SJSA1 (cell line): Measurements from ENCODE around the gene CHD1L. TPM values are rescaled to one million over a fixed set of nuclear protein-coding genes. Genes with fewer than 3 reads are reported as not detected.
"Not testable (repeated sequence)": the region's sequence is repeated elsewhere in the genome, so short reads cannot be mapped to it uniquely, and the experiment has no call there.

Experiments used
- DNase-seq, 2 experiments: peaks; one replicate each; pipeline ENCODE4 v3.0.0-alpha.2; 2015 to 2020; ENCODE audit warnings: low spot score in 2 of 2, low read depth in 1 of 2
- H3K27ac ChIP-seq: fragments of 250-450 bp; sonication (Bioruptor Pico); 2 replicates; pipeline ENCODE4 v1.5.1; 2020; ENCODE audit warnings: mild to moderate bottlenecking, moderate library complexity
- H3K27me3 ChIP-seq: fragments of 250-450 bp; sonication (Bioruptor Pico); replicated peaks from 2 replicates; pipeline ENCODE4 v1.5.1; 2020; ENCODE audit warnings: mild to moderate bottlenecking, moderate library complexity
- H3K36me3 ChIP-seq: fragments of 250-450 bp; sonication (Bioruptor Pico); 2 replicates; pipeline ENCODE4 v1.5.1; 2020; ENCODE audit warnings: mild to moderate bottlenecking
- H3K4me1 ChIP-seq: fragments of 250-450 bp; sonication (Bioruptor Pico); replicated peaks from 2 replicates; pipeline ENCODE4 v1.6.1; 2021; ENCODE audit warnings: mild to moderate bottlenecking
- H3K4me3 ChIP-seq: fragments of 250-450 bp; sonication (Bioruptor Pico); 2 replicates; pipeline ENCODE4 v1.5.1; 2020; ENCODE audit warnings: mild to moderate bottlenecking
- H3K9me3 ChIP-seq: fragments of 250-450 bp; sonication (Bioruptor Pico); replicated peaks from 2 replicates; pipeline ENCODE4 v1.5.1; 2020; ENCODE audit warnings: mild to moderate bottlenecking
- total RNA-seq: library from RNA; depleted of rRNA; stranded (reverse); fragments of >200 nt; shearing (Covaris generic); gene quantifications from 2 replicates; pipeline ENCODE4 v1.2.3, GENCODE V29; 2014; rRNA removed

Gene CHD1L
- 43.4 and 52.5 TPM in 2 replicates for total RNA-seq

- H3K27ac ChIP-seq: peak within 1 kb of the TSS; percentile 77
- H3K4me1 ChIP-seq: peaks cover 11% of the 10 kb centered on the region
- no peaks in the 10 kb centered on the region for H3K9me3 ChIP-seq
- H3K4me3 ChIP-seq: peak within 1 kb of the TSS; percentile 95
- H3K27me3 ChIP-seq: no peaks in the 10 kb centered on the region
- H3K36me3 ChIP-seq: peaks cover 3% of the 10 kb centered on the region
- peak; percentile 93 to 96 for DNase-seq
These were observed at the start of gene CHD1L for GRCh38 chr1:147242449-147243227. CHD1L (plus strand) TSS chr1:147242684; CDS start chr1:147242704, 20 bp downstream.

DNA sequence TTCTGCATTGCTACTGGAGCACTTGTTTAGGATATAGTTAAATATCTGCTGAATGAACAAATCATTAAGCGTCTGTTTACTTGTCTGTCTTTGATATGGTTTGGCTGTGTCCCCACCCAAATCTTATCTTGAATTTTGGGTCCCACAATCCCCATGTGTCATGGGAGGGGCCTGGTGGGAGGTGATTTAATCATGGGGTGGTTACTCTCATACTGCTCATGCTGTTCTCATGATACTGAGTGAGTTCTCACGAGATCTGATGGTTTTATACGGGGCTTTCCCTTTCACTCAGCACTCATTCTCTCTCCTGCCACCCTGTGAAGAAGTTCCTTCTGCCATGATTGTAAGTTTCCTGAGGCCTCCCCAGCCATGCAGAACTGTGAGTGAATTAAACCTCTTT, 45.2 kb upstream of the CHD1L start:
- not testable (repeated sequence) for H3K9me3 ChIP-seq, H3K4me1 ChIP-seq, H3K27ac ChIP-seq, H3K27me3 ChIP-seq, DNase-seq, H3K36me3 ChIP-seq, H3K4me3 ChIP-seq

GRCh38 chr1:147201276-147201675, 41.2 kb upstream of the CHD1L start:
- Histone ChIP-seq H3K27ac (no peak overlapping the region), H3K9me3 (no peaks in the 10 kb centered on the region), H3K4me3 (no peak overlapping the region), H3K36me3 (no peaks in the 10 kb centered on the region), H3K27me3 (no peaks in the 10 kb centered on the region), H3K4me1 (peaks cover 6% of the 10 kb centered on the region; the same call in 1 of the 2 replicates)
- no peak for DNase-seq

DNA sequence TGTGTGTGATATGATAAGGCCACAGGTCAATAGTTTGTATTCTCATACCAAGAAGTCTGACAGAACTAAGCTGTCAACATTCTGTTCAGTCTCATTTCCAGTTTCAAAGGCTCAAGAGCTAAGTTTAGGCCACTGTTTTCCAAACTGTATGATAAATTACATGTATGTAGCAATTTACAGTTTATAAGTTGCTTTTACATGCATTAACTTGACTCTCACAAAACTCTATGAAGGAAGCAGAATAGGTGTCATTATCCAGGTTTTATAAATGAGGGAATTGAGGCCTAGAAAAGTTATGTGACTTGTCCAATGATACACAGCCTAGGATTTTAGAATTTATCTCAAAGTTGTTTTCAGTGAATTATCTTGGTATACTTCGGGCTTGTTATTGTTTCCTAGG, 40.7 kb upstream of the CHD1L start:
- H3K27ac ChIP-seq: no peak overlapping the region
- DNase-seq: no peak

GRCh38 chr1:147202576-147202975, 39.9 kb upstream of the CHD1L start:
- Histone ChIP-seq H3K4me3 (no peak overlapping the region), H3K4me1 (peaks cover 6% of the 10 kb centered on the region; the same call in 1 of the 2 replicates), H3K27me3 (no peaks in the 10 kb centered on the region), H3K36me3 (no peaks in the 10 kb centered on the region), H3K27ac (no peak overlapping the region), H3K9me3 (no peaks in the 10 kb centered on the region)
- DNase-seq: peak in 1 of 2 experiments; percentile 7

More for the DNA sequence above, 40.7 kb upstream of the CHD1L start:
- Histone ChIP-seq H3K36me3 (no peaks in the 10 kb centered on the region), H3K9me3 (no peaks in the 10 kb centered on the region), H3K27me3 (no peaks in the 10 kb centered on the region), H3K4me3 (no peak overlapping the region), H3K4me1 (peaks cover 6% of the 10 kb centered on the region; the same call in 1 of the 2 replicates)

- Histone ChIP-seq H3K27me3 (no peaks in the 10 kb centered on the region), H3K4me3 (no peak overlapping the region), H3K27ac (no peak overlapping the region), H3K4me1 (peaks cover 6% of the 10 kb centered on the region; the same call in 1 of the 2 replicates), H3K36me3 (no peaks in the 10 kb centered on the region), H3K9me3 (no peaks in the 10 kb centered on the region)
- DNase-seq: no peak
These were observed 38.4 kb upstream of the CHD1L start for GRCh38 chr1:147204080-147204479.

DNA sequence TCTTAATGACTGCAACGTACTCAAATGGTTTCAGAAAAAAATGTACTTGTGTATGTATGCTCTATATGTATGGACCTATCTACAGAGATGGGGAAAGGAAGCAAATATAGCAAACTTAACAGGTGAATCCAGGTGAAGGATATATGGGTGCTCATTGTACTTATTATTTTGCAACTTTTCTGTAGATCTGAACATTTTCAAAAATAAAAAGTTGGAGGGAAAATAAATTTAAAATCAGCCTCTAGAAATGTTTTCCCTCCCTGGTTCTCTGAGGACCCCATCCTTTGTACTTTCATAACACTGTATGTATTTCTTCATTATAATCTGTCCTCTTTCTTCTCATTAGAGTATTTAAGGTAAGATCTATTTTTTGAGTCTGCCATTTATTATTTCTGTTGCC, 35.3 kb upstream of the CHD1L start:
- no peak overlapping the region for H3K27ac ChIP-seq
- no peaks in the 10 kb centered on the region for H3K36me3 ChIP-seq
- DNase-seq: no peak
- peaks cover 6% of the 10 kb centered on the region; the same call in 1 of the 2 replicates for H3K4me1 ChIP-seq
- no peaks in the 10 kb centered on the region for H3K9me3 ChIP-seq
- no peaks in the 10 kb centered on the region for H3K27me3 ChIP-seq
- H3K4me3 ChIP-seq: no peak overlapping the region

- Histone ChIP-seq H3K36me3 (no peaks in the 10 kb centered on the region), H3K27me3 (no peaks in the 10 kb centered on the region), H3K4me3 (no peak overlapping the region), H3K4me1 (no peaks in the 10 kb centered on the region), H3K9me3 (no peaks in the 10 kb centered on the region), H3K27ac (no peak overlapping the region)
- DNase-seq: no peak
These were observed 33.9 kb upstream of the CHD1L start for GRCh38 chr1:147208619-147209018.

- Histone ChIP-seq H3K4me3 (no peak overlapping the region), H3K27ac (no peak overlapping the region), H3K9me3 (no peaks in the 10 kb centered on the region), H3K27me3 (no peaks in the 10 kb centered on the region), H3K36me3 (no peaks in the 10 kb centered on the region), H3K4me1 (no peaks in the 10 kb centered on the region)
- no peak for DNase-seq
These were observed 32.4 kb upstream of the CHD1L start for GRCh38 chr1:147209825-147210821.

DNA sequence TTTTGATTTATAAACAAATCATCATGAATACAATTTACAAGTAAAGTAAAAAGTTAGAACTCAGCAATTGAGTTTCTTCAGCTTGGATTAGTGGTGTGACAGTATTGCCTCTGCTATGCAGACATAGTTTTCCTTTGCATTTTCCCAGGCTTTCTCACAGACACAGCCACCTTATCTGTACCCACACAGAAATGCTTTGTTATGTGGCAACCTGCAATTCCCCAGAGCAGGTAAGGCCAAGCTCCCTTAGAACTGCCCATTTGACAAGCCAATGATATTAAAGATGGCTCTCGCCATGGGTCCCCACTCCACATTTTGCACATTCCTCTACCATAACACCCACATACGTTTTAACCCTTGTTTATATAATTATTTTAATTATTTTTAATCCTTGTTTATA, 31.5 kb upstream of the CHD1L start:
- no peak overlapping the region for H3K27ac ChIP-seq
- no peaks in the 10 kb centered on the region for H3K4me1 ChIP-seq
- H3K4me3 ChIP-seq: no peak overlapping the region
- no peaks in the 10 kb centered on the region for H3K9me3 ChIP-seq
- no peaks in the 10 kb centered on the region for H3K36me3 ChIP-seq
- DNase-seq: no peak
- no peaks in the 10 kb centered on the region; the same call in 1 of the 2 replicates for H3K27me3 ChIP-seq

- no peak for DNase-seq
- no peaks in the 10 kb centered on the region; the same call in 1 of the 2 replicates for H3K27me3 ChIP-seq
- no peak overlapping the region for H3K4me3 ChIP-seq
- H3K9me3 ChIP-seq: no peaks in the 10 kb centered on the region
- no peaks in the 10 kb centered on the region for H3K4me1 ChIP-seq
- no peaks in the 10 kb centered on the region for H3K36me3 ChIP-seq
- H3K27ac ChIP-seq: no peak overlapping the region
These were observed 30.9 kb upstream of the CHD1L start for GRCh38 chr1:147211577-147211976.

DNA sequence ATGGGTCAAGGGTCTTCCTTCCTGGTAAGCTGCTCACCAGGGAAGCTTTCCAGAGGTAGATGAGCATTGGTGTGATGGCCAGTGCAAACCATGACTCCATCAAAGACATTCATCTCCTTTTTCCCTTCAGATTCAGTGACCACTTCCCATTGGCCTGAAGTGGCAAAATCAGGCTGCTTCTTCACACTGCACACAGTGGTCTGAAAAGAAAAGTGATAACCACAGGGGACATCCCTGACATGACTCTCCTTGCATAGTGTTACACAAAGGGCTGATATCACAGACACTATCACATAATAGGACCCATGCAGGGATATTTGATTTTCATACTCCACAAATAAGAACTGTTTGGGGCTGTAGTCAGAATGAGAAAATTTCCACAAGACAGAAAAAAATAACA, 29.2 kb upstream of the CHD1L start:
- DNase-seq: no peak
- H3K36me3 ChIP-seq: no peaks in the 10 kb centered on the region
- H3K27ac ChIP-seq: no peak overlapping the region
- H3K27me3 ChIP-seq: no peaks in the 10 kb centered on the region; the same call in 1 of the 2 replicates
- H3K9me3 ChIP-seq: no peaks in the 10 kb centered on the region
- H3K4me1 ChIP-seq: no peaks in the 10 kb centered on the region
- no peak overlapping the region for H3K4me3 ChIP-seq

GRCh38 chr1:147214325-147214724, 28.2 kb upstream of the CHD1L start:
- H3K27me3 ChIP-seq: no peaks in the 10 kb centered on the region; the same call in 1 of the 2 replicates
- H3K27ac ChIP-seq: no peak overlapping the region
- no peaks in the 10 kb centered on the region for H3K36me3 ChIP-seq
- H3K4me3 ChIP-seq: no peak overlapping the region
- no peaks in the 10 kb centered on the region for H3K4me1 ChIP-seq
- no peaks in the 10 kb centered on the region for H3K9me3 ChIP-seq
- no peak for DNase-seq
